GM12878 (cell line): ENCODE data around the gene PDXP. TPM values are rescaled to one million over a fixed set of nuclear protein-coding genes. Genes with fewer than 3 reads are reported as not detected.

ENCODE experiments used
- BCLAF1 ChIP-seq: fragments of 450-650 bp; IDR thresholded peaks from 2 replicates; pipeline ENCODE4 v1.6.1; 2017; ENCODE audit warnings: antibody characterized with exemption, mild to moderate bottlenecking, moderate library complexity
- CHD2 ChIP-seq: IDR thresholded peaks from 2 replicates; pipeline ENCODE4 v1.6.1; 2011; ENCODE audit warnings: low read depth, low read length, improper control_type of control experiment, borderline replicate concordance
- DPF2 ChIP-seq: fragments of 450-650 bp; IDR thresholded peaks from 2 replicates; pipeline ENCODE4 v1.6.1; 2017; ENCODE audit warnings: mild to moderate bottlenecking
- EED ChIP-seq: sonication (generic); IDR thresholded peaks from 2 replicates; pipeline ENCODE4 v1.6.1; 2016; ENCODE audit warnings: antibody characterized with exemption, low read depth
- ELK1 ChIP-seq: IDR thresholded peaks from 2 replicates; pipeline ENCODE4 v1.6.1; 2012; ENCODE audit warnings: low read depth, low read length, improper control_type of control experiment
- GABPA ChIP-seq: IDR thresholded peaks from 2 replicates; pipeline ENCODE4 v1.6.1; 2014; ENCODE audit warnings: antibody characterized with exemption, low read depth, mild to moderate bottlenecking, inconsistent platforms
- HCFC1 ChIP-seq: fragments of 150-350 bp; IDR thresholded peaks from 2 replicates; pipeline ENCODE4 v1.6.1; 2014; ENCODE audit warnings: low read length
- HDAC2 ChIP-seq: fragments of 200-600 bp; sonication (generic); IDR thresholded peaks from 2 replicates; pipeline ENCODE4 v1.6.1; 2017
- KDM1A ChIP-seq: fragments of 200-600 bp; sonication (generic); IDR thresholded peaks from 2 replicates; pipeline ENCODE4 v1.6.1; 2016; ENCODE audit warnings: borderline replicate concordance
- NBN ChIP-seq: fragments of 450-650 bp; IDR thresholded peaks from 2 replicates; pipeline ENCODE4 v1.6.1; 2016
- RAD21 ChIP-seq: IDR thresholded peaks from 2 replicates; pipeline ENCODE4 v1.6.1; 2011; ENCODE audit warnings: mild to moderate bottlenecking, low read depth, low read length, moderate library complexity; ENCODE audit not compliant: insufficient read depth
- RCOR1 ChIP-seq: conservative IDR thresholded peaks from 2 replicates; pipeline ENCODE4 v1.6.1; 2012; ENCODE audit warnings: low read depth, low read length, improper control_type of control experiment
- RFX5 ChIP-seq: IDR thresholded peaks from 2 replicates; pipeline ENCODE4 v1.6.1; 2011; ENCODE audit warnings: low read depth, low read length, improper control_type of control experiment
- SIX5 ChIP-seq: IDR thresholded peaks from 2 replicates; pipeline ENCODE4 v1.6.1; 2011; ENCODE audit warnings: mild to moderate bottlenecking, low read depth, low read length, moderate library complexity; ENCODE audit not compliant: severe bottlenecking
- SMAD1 ChIP-seq: fragments of 450-650 bp; IDR thresholded peaks from 2 replicates; pipeline ENCODE4 v1.6.1; 2018; ENCODE audit warnings: mild to moderate bottlenecking, low read depth; ENCODE audit not compliant: partially characterized antibody
- SMAD5 ChIP-seq: IDR thresholded peaks from 2 replicates; pipeline ENCODE4 v1.6.1; 2016; ENCODE audit warnings: antibody characterized with exemption, low read depth
- SMARCA5 ChIP-seq: fragments of 450-650 bp; IDR thresholded peaks from 2 replicates; pipeline ENCODE4 v1.6.1; 2017; ENCODE audit warnings: mild to moderate bottlenecking
- SP1 ChIP-seq: IDR thresholded peaks from one replicate; pipeline ENCODE4 v1.6.1; 2011; ENCODE audit warnings: low read depth, low read length
- SREBF2 ChIP-seq: IDR thresholded peaks from 2 replicates; pipeline ENCODE4 v1.6.1; 2012; ENCODE audit warnings: mild to moderate bottlenecking, low read length
- TAF1 ChIP-seq: IDR thresholded peaks from 2 replicates; pipeline ENCODE4 v1.6.1; 2011; ENCODE audit warnings: mild to moderate bottlenecking, low read depth, low read length, borderline replicate concordance
- TBL1XR1 ChIP-seq: IDR thresholded peaks from 2 replicates; pipeline ENCODE4 v1.6.1; 2012; ENCODE audit warnings: low read depth, low read length, improper control_type of control experiment
- YY1 ChIP-seq: IDR thresholded peaks from 2 replicates; pipeline ENCODE4 v1.6.1; 2011; ENCODE audit warnings: low read depth, mild to moderate bottlenecking, low read length
- ZNF217 ChIP-seq: fragments of 450-650 bp; IDR thresholded peaks from 2 replicates; pipeline ENCODE4 v1.6.1; 2017; ENCODE audit warnings: antibody characterized with exemption, mild to moderate bottlenecking
- ZNF24 ChIP-seq: fragments of 450-650 bp; IDR thresholded peaks from 2 replicates; pipeline ENCODE4 v1.6.1; 2017; ENCODE audit warnings: antibody characterized with exemption, mild to moderate bottlenecking
- polyA plus RNA-seq, 11 experiments: library from polyadenylated mRNA; depleted of rRNA in 4 of 11; unstranded in 6 of 11; stranded (reverse) in 5 of 11; fragments of >200 nt; fragmentation: Nextera tagmentation in 4 of 11; fragmentation: Illumina TruSeq in 1 of 11; extraction: Ambion mirVana in 4 of 11; extraction: Trizol in 1 of 11; gene quantifications; 1 replicate in 1 of 11; 2 replicates in 10 of 11; pipeline versions ENCODE4 v1.2.1 to v1.2.3, GENCODE V29; 2011 to 2016; ENCODE audit warnings: inconsistent platforms in 2 of 11, missing spikeins in 2 of 11, low read depth in 1 of 11
- total RNA-seq, 4 experiments: library from RNA; depleted of rRNA in 3 of 4; stranded (reverse); fragments of >200 nt in 3 of 4; fragmentation: Illumina TruSeq in 1 of 4; extraction: Trizol in 1 of 4; gene quantifications; 2 replicates each; pipeline versions ENCODE4 v1.2.1 to v1.2.3, GENCODE V29; 2013 to 2021
- TF ChIP-seq, protein P1 (sequence below): fragments of 450-650 bp; conservative IDR thresholded peaks from 2 replicates; pipeline ENCODE4 v1.6.1; 2017; ENCODE audit warnings: mild to moderate bottlenecking, moderate library complexity
- TF ChIP-seq, protein P2 (sequence below): IDR thresholded peaks from 2 replicates; pipeline ENCODE4 v1.6.1; 2012; ENCODE audit warnings: low read length, inconsistent platforms

The PDXP gene
- total and polyA plus RNA-seq, 10 of the 15 experiments (the other 5 are each of a cell fraction or from before 2014, with no cell fraction given): 4.4 to 56.7 (median 34.6) TPM

- TF ChIP-seq BCLAF1 (no peak), TBL1XR1 (no peak), KDM1A (no peak), DPF2 (no peak), SP1 (no peak), CHD2 (no peak), SMAD5 (no peak), SMARCA5 (0 out of 2 replicates have a peak, but pooled peaks have one; percentile 9), ZNF24 (no peak), RFX5 (no peak), GABPA (no peak), NBN (no peak), SREBF2 (no peak), SMAD1 (no peak), YY1 (peak; percentile 52; the same call in 1 of the 2 replicates), ELK1 (no peak), RAD21 (peak; percentile 85), TAF1 (no peak), HDAC2 (no peak), ZNF217 (no peak), RCOR1 (no peak), SIX5 (no peak), HCFC1 (no peak), EED (no peak)
- TF ChIP-seq, protein P1, sequence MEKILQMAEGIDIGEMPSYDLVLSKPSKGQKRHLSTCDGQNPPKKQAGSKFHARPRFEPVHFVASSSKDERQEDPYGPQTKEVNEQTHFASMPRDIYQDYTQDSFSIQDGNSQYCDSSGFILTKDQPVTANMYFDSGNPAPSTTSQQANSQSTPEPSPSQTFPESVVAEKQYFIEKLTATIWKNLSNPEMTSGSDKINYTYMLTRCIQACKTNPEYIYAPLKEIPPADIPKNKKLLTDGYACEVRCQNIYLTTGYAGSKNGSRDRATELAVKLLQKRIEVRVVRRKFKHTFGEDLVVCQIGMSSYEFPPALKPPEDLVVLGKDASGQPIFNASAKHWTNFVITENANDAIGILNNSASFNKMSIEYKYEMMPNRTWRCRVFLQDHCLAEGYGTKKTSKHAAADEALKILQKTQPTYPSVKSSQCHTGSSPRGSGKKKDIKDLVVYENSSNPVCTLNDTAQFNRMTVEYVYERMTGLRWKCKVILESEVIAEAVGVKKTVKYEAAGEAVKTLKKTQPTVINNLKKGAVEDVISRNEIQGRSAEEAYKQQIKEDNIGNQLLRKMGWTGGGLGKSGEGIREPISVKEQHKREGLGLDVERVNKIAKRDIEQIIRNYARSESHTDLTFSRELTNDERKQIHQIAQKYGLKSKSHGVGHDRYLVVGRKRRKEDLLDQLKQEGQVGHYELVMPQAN: no peak
- TF ChIP-seq, protein P2, sequence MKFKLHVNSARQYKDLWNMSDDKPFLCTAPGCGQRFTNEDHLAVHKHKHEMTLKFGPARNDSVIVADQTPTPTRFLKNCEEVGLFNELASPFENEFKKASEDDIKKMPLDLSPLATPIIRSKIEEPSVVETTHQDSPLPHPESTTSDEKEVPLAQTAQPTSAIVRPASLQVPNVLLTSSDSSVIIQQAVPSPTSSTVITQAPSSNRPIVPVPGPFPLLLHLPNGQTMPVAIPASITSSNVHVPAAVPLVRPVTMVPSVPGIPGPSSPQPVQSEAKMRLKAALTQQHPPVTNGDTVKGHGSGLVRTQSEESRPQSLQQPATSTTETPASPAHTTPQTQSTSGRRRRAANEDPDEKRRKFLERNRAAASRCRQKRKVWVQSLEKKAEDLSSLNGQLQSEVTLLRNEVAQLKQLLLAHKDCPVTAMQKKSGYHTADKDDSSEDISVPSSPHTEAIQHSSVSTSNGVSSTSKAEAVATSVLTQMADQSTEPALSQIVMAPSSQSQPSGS: no peak
These were observed 35.2 kb upstream of the PDXP start (continued) for GRCh38 chr22:37623075-37624016.
